SKM-1 treated with dmso at 0.1 percent for 144 hours (cell line): Measurements from ENCODE around the gene TFIP11.
A peak's percentile ranks its signal among the peaks of the same experiment; 100 is the strongest.

Experiments
- DNase-seq: peaks from one replicate; lab custom pipeline; 2025; ENCODE audit not compliant: unreplicated experiment; lab: John Stamatoyannopoulos, UW

The TFIP11 gene

GRCh38 chr22:26479792-26480610 lies 32.3 kb downstream of the TFIP11 start:
- DNase-seq: peak; percentile 29

- no peak for DNase-seq
Measured at GRCh38 chr22:26479043-26479791, 33.1 kb downstream of the TFIP11 start.

GRCh38 chr22:26477341-26477731 lies 34.9 kb downstream of the TFIP11 start:
- DNase-seq: no peak

GRCh38 chr22:26476705-26477340 lies 35.5 kb downstream of the TFIP11 start:
- DNase-seq: peak; percentile 32

- DNase-seq: no peak
Measured at GRCh38 chr22:26474682-26475081, 37.6 kb downstream of the TFIP11 start.

- DNase-seq: no peak
Measured at GRCh38 chr22:26471522-26471921, 40.8 kb downstream of the TFIP11 start.

- DNase-seq: no peak
Measured at GRCh38 chr22:26470807-26471206, 41.5 kb downstream of the TFIP11 start.

- no peak for DNase-seq
Measured at GRCh38 chr22:26466196-26466595, 46.1 kb downstream of the TFIP11 start.

GRCh38 chr22:26464312-26464711 lies 48.0 kb downstream of the TFIP11 start:
- DNase-seq: no peak

- no peak for DNase-seq
Measured at GRCh38 chr22:26463688-26464087, 48.6 kb downstream of the TFIP11 start.

- no peak for DNase-seq
Measured at GRCh38 chr22:26463101-26463661, 49.1 kb downstream of the TFIP11 start.

GRCh38 chr22:26462641-26463040 lies 49.6 kb downstream of the TFIP11 start:
- no peak for DNase-seq

- DNase-seq: no peak
Measured at GRCh38 chr22:26462051-26462450, 50.2 kb downstream of the TFIP11 start.

GRCh38 chr22:26461188-26461810 lies 51.0 kb downstream of the TFIP11 start:
- no peak for DNase-seq

- no peak for DNase-seq
Measured at GRCh38 chr22:26460202-26460601, 52.1 kb downstream of the TFIP11 start.

- no peak for DNase-seq
Measured at GRCh38 chr22:26457661-26458272, 54.5 kb downstream of the TFIP11 start.

GRCh38 chr22:26453812-26454500 lies 58.3 kb downstream of the TFIP11 start:
- DNase-seq: no peak

- no peak for DNase-seq
Measured at GRCh38 chr22:26453216-26453615, 59.1 kb downstream of the TFIP11 start.

GRCh38 chr22:26452236-26453016 lies 59.8 kb downstream of the TFIP11 start:
- no peak for DNase-seq
